HCT116 (cell line): Measurements from ENCODE around the gene PDCD1LG2.

ENCODE experiments used
- CBX3 ChIP-seq: IDR thresholded peaks from 2 replicates; pipeline ENCODE4 v1.6.1; 2012; ENCODE audit warnings: low read depth
- ELF1 ChIP-seq: IDR thresholded peaks from 2 replicates; pipeline ENCODE4 v1.6.1; 2012; ENCODE audit warnings: low read depth, borderline replicate concordance
- EZH2 ChIP-seq: fragments of 200-600 bp; sonication (generic); IDR thresholded peaks from 2 replicates; pipeline ENCODE4 v1.6.1; 2017; ENCODE audit warnings: antibody characterized with exemption, mixed run types
- POLR2A ChIP-seq: IDR thresholded peaks from 2 replicates; pipeline ENCODE4 v1.7.0; 2011; ENCODE audit warnings: borderline replicate concordance; ENCODE audit not compliant: insufficient read depth, insufficient read length; ENCODE audit errors: extremely low read depth
- RAD21 ChIP-seq: IDR thresholded peaks from 2 replicates; pipeline ENCODE4 v1.6.1; 2012; ENCODE audit warnings: low read depth, mild to moderate bottlenecking
- SIN3A ChIP-seq: IDR thresholded peaks from 2 replicates; pipeline ENCODE4 v1.6.1; 2012; ENCODE audit warnings: low read depth
- TCF7L2 ChIP-seq: IDR thresholded peaks from 2 replicates; pipeline ENCODE4 v1.7.0; 2011; ENCODE audit warnings: borderline replicate concordance, inconsistent platforms; ENCODE audit not compliant: insufficient read depth, insufficient read length; ENCODE audit errors: extremely low read depth
- TF ChIP-seq, protein P1 (sequence below), 3 experiments: fragments of 200-600 bp in 1 of 3; sonication (generic) in 1 of 3; IDR thresholded peaks in 2 of 3; conservative IDR thresholded peaks in 1 of 3; 2 replicates each; pipeline ENCODE4 v1.5.1; 2012 to 2017; ENCODE audit warnings: low read depth in 2 of 3, low read length in 2 of 3, antibody characterized with exemption in 1 of 3, borderline replicate concordance in 1 of 3, control low read depth in 1 of 3, mild to moderate bottlenecking in 1 of 3, mixed read lengths in 1 of 3, mixed run types in 1 of 3, moderate library complexity in 1 of 3; ENCODE audit not compliant: insufficient read depth in 1 of 3
- TF ChIP-seq, protein P2 (sequence below): IDR thresholded peaks from 2 replicates; pipeline ENCODE4 v1.6.1; 2012
- TF ChIP-seq, protein P3 (sequence below): IDR thresholded peaks from 2 replicates; pipeline ENCODE4 v1.6.1; 2012; ENCODE audit warnings: low read depth

DNA sequence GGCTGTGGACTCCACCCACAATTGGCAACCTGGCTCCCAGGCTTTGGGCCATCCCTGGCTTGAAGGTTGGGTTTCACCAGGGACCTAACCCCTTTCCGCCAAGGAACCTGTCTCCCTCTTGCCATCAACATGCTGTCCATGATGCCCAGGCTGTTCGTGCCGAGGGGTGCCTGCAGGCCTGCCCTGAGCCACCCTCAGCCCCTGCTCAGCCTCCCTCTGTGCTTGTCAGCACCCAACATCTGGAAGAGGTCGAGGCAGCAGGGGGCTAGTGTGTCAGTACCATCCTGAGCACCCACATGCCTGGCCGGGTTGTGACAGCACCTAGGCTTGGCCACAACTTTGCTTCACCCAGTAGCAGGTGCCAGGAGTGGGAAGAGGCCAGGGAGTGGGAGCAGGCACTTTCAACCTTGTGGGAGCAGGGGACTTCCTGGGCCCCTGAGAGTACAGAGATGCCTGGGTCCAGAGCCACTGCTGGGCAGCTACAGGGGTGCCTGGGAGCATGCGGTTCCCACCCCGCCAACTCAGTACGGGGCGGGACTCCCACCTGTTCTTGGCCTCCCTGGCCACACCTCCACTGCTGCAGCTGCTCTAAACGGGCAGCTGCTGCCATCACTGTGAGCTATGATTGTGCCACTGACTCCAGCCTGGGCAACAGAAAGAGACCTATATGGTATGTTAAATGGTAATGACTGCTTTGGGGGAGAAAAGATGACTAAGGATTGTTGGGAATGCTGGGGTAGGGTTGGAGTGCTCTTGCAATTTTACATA, 6.3 kb downstream of the PDCD1LG2 start:
- TF ChIP-seq EZH2 (no peak), RAD21 (no peak), POLR2A (no peak), CBX3 (no peak), TCF7L2 (no peak), SIN3A (no peak), ELF1 (no peak)
- TF ChIP-seq, protein P1, sequence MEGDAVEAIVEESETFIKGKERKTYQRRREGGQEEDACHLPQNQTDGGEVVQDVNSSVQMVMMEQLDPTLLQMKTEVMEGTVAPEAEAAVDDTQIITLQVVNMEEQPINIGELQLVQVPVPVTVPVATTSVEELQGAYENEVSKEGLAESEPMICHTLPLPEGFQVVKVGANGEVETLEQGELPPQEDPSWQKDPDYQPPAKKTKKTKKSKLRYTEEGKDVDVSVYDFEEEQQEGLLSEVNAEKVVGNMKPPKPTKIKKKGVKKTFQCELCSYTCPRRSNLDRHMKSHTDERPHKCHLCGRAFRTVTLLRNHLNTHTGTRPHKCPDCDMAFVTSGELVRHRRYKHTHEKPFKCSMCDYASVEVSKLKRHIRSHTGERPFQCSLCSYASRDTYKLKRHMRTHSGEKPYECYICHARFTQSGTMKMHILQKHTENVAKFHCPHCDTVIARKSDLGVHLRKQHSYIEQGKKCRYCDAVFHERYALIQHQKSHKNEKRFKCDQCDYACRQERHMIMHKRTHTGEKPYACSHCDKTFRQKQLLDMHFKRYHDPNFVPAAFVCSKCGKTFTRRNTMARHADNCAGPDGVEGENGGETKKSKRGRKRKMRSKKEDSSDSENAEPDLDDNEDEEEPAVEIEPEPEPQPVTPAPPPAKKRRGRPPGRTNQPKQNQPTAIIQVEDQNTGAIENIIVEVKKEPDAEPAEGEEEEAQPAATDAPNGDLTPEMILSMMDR (IDR thresholded peaks at IDR 0.05 in 2 of 3, conservative IDR thresholded peaks at IDR 0.05 in 1 of 3; ENCODE audit: borderline replicate concordance in 1 of 3, insufficient read depth in 1 of 3, low read depth in 2 of 3, low read length in 2 of 3): no peak
- TF ChIP-seq, protein P2, sequence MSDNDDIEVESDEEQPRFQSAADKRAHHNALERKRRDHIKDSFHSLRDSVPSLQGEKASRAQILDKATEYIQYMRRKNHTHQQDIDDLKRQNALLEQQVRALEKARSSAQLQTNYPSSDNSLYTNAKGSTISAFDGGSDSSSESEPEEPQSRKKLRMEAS: no peak
- TF ChIP-seq, protein P3, sequence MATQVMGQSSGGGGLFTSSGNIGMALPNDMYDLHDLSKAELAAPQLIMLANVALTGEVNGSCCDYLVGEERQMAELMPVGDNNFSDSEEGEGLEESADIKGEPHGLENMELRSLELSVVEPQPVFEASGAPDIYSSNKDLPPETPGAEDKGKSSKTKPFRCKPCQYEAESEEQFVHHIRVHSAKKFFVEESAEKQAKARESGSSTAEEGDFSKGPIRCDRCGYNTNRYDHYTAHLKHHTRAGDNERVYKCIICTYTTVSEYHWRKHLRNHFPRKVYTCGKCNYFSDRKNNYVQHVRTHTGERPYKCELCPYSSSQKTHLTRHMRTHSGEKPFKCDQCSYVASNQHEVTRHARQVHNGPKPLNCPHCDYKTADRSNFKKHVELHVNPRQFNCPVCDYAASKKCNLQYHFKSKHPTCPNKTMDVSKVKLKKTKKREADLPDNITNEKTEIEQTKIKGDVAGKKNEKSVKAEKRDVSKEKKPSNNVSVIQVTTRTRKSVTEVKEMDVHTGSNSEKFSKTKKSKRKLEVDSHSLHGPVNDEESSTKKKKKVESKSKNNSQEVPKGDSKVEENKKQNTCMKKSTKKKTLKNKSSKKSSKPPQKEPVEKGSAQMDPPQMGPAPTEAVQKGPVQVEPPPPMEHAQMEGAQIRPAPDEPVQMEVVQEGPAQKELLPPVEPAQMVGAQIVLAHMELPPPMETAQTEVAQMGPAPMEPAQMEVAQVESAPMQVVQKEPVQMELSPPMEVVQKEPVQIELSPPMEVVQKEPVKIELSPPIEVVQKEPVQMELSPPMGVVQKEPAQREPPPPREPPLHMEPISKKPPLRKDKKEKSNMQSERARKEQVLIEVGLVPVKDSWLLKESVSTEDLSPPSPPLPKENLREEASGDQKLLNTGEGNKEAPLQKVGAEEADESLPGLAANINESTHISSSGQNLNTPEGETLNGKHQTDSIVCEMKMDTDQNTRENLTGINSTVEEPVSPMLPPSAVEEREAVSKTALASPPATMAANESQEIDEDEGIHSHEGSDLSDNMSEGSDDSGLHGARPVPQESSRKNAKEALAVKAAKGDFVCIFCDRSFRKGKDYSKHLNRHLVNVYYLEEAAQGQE: no peak
